IPS-15b (cell line): ENCODE data around the gene DNASE1L2.
A peak's percentile ranks its signal among the peaks of the same experiment; 100 is the strongest.

ENCODE experiments used
- H3K27me3 ChIP-seq: one replicate; pipeline ENCODE4 v1.6.1; 2013; ENCODE audit warnings: low read length; ENCODE audit not compliant: control insufficient read depth, insufficient read depth
- H3K36me3 ChIP-seq: one replicate; pipeline ENCODE4 v1.6.1; 2013; ENCODE audit warnings: low read length; ENCODE audit not compliant: control insufficient read depth, insufficient read depth
- H3K4me1 ChIP-seq: one replicate; pipeline ENCODE4 v1.6.1; 2013; ENCODE audit warnings: mild to moderate bottlenecking, low read length; ENCODE audit not compliant: control insufficient read depth, insufficient read depth
- H3K4me3 ChIP-seq: one replicate; pipeline ENCODE4 v1.5.1; 2013; ENCODE audit warnings: low read depth, low read length
- H3K9ac ChIP-seq: one replicate; pipeline ENCODE4 v1.6.1; 2013; ENCODE audit warnings: low read depth, mild to moderate bottlenecking, low read length
- H3K9me3 ChIP-seq: one replicate; pipeline ENCODE4 v1.6.1; 2013; ENCODE audit warnings: mild to moderate bottlenecking, low read length; ENCODE audit not compliant: control insufficient read depth, insufficient read depth

DNASE1L2 gene, protein sequence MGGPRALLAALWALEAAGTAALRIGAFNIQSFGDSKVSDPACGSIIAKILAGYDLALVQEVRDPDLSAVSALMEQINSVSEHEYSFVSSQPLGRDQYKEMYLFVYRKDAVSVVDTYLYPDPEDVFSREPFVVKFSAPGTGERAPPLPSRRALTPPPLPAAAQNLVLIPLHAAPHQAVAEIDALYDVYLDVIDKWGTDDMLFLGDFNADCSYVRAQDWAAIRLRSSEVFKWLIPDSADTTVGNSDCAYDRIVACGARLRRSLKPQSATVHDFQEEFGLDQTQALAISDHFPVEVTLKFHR

DNA sequence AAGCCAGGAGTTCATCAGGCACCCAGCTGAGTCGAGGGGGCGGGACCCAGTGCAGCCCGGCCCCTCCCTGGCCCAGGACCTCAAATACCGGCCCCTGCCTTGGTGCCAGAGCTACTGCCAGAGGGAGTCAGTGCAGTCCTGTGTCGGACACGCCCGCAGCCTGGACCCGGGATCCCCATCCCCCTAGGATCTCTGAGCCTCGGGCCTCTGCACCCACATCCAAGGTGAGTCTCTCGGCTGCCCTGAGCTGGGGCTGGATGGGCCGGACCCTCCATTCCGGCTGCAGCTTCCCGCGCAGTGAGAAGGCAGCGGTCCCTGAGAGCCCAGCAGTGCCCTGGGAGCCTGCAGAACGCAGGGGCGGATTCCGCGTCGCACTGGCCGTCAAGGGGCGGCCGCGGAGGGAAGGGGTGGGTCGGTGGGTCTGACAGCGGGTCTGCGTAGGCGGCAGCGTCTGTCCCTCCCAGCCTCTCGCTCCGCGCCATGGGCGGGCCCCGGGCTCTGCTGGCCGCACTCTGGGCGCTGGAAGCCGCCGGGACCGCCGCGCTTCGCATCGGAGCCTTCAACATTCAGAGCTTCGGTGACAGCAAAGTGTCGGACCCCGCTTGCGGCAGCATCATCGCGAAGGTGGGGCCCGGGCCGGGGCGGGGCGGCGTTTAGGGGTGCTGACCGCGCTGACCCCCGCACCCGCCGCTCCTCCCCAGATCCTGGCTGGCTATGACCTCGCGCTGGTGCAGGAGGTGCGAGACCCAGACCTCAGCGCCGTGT lies at the start of gene DNASE1L2:
Gene DNASE1L2, plus strand, starts transcription at position 108 of the 765 bp plus-strand sequence. Its CDS starts 373 bp downstream, at position 481.
- H3K36me3 ChIP-seq: peaks cover 41% of the 10 kb centered on the region
- H3K4me3 ChIP-seq: peak within 1 kb of the TSS; percentile 31
- H3K4me1 ChIP-seq: no peaks in the 10 kb centered on the region
- H3K9me3 ChIP-seq: no peaks in the 10 kb centered on the region
- peaks cover 3% of the 10 kb centered on the region for H3K27me3 ChIP-seq
- H3K9ac ChIP-seq: no peak within 1 kb of the TSS

DNA sequence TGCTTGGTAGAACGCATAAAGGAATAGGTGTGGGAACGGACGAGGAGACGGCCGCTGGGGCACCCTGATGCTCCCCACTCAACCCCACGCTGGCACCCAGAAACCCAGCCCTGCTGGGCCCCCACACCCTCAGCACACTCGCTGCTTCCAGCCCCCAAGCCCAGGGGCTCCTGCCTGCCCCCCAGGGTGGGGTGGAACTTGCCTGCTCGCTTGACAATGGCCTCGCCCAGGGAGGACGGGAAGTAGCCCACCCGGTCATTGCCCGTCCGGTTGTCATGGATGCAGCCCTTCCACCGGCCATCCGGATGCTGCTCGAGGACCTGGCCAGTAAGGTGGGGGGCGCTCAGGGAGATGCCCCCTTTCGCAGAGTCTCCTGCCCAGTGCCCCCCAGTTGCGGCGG lies 49.7 kb upstream of the DNASE1L2 start:
- no peak overlapping the region for H3K4me3 ChIP-seq
- H3K9ac ChIP-seq: no peak overlapping the region
- H3K9me3 ChIP-seq: no peaks in the 10 kb centered on the region

DNA sequence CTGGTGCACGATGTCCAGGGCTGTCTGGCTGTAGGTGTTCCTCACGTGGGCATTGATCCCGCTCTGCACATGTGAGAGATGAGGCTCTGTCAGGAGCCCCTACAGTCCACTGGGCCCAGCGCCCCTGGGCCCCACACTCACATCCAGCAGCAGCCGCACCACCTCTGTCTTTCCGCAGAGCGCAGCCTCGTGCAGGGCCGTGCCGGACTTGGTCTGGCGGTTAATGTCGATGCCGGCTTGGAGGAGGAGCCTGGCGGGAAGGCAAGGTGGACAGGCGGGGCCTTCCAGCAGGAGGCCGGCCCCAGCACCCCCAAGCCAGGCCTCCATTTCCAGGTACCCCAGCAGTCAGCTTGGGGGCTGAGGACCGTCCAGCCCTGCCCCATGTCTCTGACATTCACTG lies 49.0 kb upstream of the DNASE1L2 start:
- H3K4me1 ChIP-seq: no peaks in the 10 kb centered on the region
- H3K9me3 ChIP-seq: no peaks in the 10 kb centered on the region
- peaks cover 3% of the 10 kb centered on the region for H3K36me3 ChIP-seq
- no peak overlapping the region for H3K4me3 ChIP-seq
- H3K27me3 ChIP-seq: no peaks in the 10 kb centered on the region
- no peak overlapping the region for H3K9ac ChIP-seq

More for the DNA sequence above, 49.7 kb upstream of the DNASE1L2 start:
- H3K27me3 ChIP-seq: no peaks in the 10 kb centered on the region
- no peaks in the 10 kb centered on the region for H3K4me1 ChIP-seq
- peaks cover 3% of the 10 kb centered on the region for H3K36me3 ChIP-seq

DNA sequence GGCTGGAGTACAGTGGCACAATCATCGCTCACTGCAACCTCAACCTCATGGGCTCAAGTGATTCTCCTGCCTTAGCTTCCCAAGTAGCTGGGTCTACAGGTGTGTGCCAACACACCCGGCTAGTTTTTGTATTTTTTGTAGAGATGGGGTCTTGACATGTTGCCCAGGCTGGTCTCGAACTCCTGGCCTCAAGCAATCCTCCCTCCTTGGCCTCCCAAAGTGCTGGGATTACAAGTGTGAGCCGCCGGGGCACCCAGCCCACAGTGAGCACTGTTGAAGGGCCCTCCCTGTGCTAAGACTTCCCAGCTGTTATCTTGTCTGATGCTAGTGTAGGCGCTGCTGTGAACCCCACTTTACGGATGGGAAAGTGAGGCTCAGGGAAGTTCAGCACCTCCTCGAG lies 47.8 kb upstream of the DNASE1L2 start:
- no peaks in the 10 kb centered on the region for H3K4me1 ChIP-seq
- H3K27me3 ChIP-seq: no peaks in the 10 kb centered on the region
- H3K36me3 ChIP-seq: no peaks in the 10 kb centered on the region
- no peaks in the 10 kb centered on the region for H3K9me3 ChIP-seq
- H3K4me3 ChIP-seq: no peak overlapping the region
- no peak overlapping the region for H3K9ac ChIP-seq

DNA sequence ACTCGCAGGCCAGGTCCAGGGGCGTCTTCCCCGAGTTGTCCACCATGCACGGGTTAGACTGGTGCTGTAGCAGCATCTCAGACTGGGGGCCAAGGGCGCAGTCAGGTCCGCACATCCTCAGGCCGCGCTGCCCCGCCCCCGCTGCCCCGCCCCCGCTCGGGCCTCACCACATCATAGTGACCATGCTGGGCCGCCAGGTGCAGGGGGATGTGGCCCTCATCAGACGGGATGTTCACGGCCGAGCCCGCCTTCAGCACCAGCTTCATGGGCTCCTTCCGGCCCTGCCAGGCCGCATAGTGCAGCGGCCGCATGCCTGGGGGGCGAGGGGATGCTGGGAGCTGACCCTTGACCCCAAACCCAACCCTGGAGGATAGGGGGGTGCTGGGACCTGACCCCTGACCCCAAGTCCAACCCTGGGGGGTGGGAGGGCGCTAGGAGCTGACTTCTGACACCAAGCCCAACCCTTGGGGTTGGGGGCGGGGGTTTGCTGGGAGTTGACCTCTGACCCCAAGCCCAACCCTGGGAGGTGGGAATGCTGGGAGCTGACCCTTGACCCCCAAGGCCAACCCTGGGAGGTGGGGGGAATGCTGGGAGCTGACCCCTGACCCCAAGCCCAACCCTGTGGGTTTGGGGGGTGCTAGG lies 46.9 kb upstream of the DNASE1L2 start:
- H3K4me3 ChIP-seq: no peak overlapping the region
- no peak overlapping the region for H3K9ac ChIP-seq
- H3K9me3 ChIP-seq: no peaks in the 10 kb centered on the region
- no peaks in the 10 kb centered on the region for H3K4me1 ChIP-seq
- H3K27me3 ChIP-seq: no peaks in the 10 kb centered on the region
- no peaks in the 10 kb centered on the region for H3K36me3 ChIP-seq

DNA sequence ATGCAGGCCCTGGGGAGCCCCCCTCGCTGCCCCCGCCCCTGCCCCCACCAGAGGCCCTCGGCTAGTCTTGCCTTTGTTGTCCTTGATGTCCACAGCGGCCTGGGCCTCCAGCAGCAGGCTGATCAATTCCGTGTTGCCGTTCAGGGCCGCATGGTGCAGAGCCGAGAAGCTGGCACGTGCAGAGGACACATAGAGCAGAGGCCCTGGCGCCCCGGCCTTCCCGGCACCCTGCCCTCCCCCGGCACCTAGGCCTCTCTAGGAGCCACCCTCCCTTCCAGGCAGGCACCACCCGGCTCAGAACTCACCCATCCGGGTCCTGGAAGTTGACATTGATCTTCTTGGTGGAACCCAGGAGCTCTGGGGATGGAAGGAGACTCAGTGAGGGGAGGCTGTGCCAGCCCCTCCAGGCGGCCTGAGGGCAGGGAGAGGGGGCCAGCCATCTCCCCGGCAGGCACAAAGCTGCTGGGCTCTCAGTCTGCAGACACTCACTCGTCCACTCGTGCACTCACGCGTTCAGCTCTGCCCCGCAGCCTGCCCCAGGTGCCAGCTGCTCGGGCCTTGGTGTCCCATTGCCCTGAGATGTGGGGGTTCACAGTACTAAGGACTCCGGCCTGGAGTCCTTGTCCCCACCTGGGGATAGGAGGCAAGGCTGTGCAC lies 46.1 kb upstream of the DNASE1L2 start:
- no peaks in the 10 kb centered on the region for H3K36me3 ChIP-seq
- H3K9ac ChIP-seq: peak overlapping the region; percentile 47
- no peaks in the 10 kb centered on the region for H3K9me3 ChIP-seq
- no peaks in the 10 kb centered on the region for H3K4me1 ChIP-seq
- no peaks in the 10 kb centered on the region for H3K27me3 ChIP-seq
- H3K4me3 ChIP-seq: no peak overlapping the region

DNA sequence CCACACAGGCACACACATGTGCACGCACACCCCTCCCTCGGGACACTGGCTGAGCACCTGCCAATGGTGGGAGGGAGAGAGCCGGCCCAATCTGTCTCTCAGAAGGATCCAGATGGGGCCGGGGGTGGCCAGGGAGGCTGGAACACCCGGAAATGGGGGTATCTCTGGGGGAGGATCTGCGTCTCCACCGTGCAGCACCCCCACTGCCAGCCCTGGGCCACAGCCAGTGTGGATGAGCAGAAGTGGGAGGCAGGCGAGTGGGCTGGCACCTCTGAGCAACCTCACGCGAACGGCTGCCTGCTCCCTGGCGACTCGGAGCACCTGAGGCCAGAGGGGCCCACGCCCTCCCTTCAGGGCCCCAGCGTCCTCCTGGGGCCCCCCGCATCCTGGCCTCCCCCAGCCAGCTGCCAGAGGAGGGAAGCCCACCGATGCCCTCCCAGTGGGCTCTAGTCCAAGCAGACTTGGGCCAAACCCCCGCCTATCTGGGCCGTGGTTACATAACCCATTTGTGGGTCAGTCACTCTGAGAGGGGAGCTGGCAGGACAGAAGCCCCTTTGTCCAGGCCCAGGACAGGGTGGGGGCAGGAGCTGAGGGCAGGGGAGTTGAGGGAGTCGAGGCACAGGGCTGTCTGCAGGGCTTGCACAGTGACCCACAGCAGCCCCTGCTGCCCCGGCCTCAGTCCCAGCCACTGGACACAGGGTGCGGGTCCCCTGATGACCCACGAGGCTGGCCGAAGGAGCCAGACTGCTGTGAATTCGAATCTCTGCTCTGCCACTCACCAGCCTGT lies 45.4 kb upstream of the DNASE1L2 start:
- Histone ChIP-seq H3K4me1 (no peaks in the 10 kb centered on the region), H3K9me3 (no peaks in the 10 kb centered on the region), H3K9ac (peak overlapping the region; percentile 47), H3K36me3 (no peaks in the 10 kb centered on the region), H3K4me3 (no peak overlapping the region), H3K27me3 (peaks cover 3% of the 10 kb centered on the region)

DNA sequence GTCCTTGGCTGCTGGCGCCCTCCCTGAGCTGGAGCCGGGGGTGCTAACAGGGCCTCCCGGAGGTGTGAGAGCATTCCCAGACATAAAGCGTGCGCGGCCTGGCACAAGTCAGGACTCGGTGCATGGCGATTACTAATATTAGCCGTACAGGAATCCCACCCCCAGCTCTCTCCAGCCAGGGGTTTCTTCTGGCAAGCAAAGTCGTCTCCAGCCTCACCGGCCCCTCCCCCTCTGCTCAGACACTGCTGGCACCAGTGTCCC lies 44.9 kb upstream of the DNASE1L2 start:
- H3K36me3 ChIP-seq: no peaks in the 10 kb centered on the region
- no peaks in the 10 kb centered on the region for H3K4me1 ChIP-seq
- no peaks in the 10 kb centered on the region for H3K9me3 ChIP-seq
- H3K4me3 ChIP-seq: no peak overlapping the region
- peaks cover 3% of the 10 kb centered on the region for H3K27me3 ChIP-seq
- H3K9ac ChIP-seq: no peak overlapping the region

DNA sequence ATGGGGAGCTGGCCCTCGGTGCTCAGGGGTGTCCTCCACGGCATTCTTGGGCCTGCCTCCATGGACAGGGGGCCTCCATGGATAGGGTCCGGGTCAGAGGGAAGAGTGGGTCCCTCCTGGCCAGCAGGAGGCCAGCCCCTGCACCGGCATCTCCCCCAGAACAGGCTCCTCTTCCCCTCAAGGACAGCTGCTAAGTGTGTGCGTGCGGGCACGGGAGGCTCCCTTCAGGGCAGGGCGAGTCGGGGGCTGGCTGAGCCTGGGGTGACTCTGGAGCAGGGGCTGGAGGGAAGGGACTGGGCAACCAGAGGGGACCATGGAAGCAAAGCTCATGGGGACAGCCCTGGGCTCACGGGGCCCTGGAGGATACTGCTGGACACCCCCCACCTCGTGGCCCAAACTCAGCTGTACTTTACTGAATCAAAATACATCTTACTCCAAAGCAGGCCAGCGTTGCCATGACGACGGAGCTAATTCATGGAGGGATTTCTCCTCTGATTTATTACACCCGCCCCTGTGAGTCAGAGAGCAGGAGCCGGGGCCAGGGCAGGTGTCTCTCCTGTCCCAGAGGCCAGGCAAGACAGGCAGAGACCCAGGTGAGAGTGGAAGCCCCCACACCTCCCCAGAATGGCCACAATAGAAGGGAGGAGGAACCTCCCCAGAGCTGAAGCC lies 41.9 kb upstream of the DNASE1L2 start:
- H3K27me3 ChIP-seq: peaks cover 24% of the 10 kb centered on the region
- H3K9me3 ChIP-seq: no peaks in the 10 kb centered on the region
- no peak overlapping the region for H3K9ac ChIP-seq
- H3K4me1 ChIP-seq: no peaks in the 10 kb centered on the region
- H3K36me3 ChIP-seq: no peaks in the 10 kb centered on the region
- no peak overlapping the region for H3K4me3 ChIP-seq

DNA sequence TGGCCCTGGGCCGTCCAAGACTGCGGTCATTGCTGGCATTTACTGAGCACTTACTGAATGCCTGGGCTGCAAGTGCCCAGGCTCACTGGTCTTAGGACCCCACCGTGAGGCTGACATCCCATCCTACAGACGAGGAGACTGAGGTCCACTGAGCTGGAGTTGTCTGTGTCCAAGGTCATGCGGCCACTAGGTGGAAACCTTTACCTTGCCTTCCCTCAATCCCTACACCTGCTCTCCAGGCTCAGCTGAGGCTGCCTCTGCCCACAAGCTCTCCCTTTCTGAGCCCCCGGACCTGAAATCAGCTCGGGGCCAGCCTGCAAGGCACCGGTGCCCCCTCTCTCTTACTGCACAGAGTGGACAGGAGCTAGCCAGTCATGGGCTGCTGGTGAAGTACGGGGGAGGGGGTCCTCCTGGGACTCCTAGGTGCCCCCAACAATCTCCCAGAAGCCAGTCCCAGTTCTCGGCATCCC lies 41.4 kb upstream of the DNASE1L2 start:
- no peaks in the 10 kb centered on the region for H3K9me3 ChIP-seq
- H3K4me3 ChIP-seq: peak overlapping the region; percentile 49
- H3K4me1 ChIP-seq: no peaks in the 10 kb centered on the region
- H3K36me3 ChIP-seq: no peaks in the 10 kb centered on the region
- peaks cover 24% of the 10 kb centered on the region for H3K27me3 ChIP-seq
- H3K9ac ChIP-seq: no peak overlapping the region
